ENCODE measurements around the gene SBNO2.

- TF ChIP-seq, protein P1, sequence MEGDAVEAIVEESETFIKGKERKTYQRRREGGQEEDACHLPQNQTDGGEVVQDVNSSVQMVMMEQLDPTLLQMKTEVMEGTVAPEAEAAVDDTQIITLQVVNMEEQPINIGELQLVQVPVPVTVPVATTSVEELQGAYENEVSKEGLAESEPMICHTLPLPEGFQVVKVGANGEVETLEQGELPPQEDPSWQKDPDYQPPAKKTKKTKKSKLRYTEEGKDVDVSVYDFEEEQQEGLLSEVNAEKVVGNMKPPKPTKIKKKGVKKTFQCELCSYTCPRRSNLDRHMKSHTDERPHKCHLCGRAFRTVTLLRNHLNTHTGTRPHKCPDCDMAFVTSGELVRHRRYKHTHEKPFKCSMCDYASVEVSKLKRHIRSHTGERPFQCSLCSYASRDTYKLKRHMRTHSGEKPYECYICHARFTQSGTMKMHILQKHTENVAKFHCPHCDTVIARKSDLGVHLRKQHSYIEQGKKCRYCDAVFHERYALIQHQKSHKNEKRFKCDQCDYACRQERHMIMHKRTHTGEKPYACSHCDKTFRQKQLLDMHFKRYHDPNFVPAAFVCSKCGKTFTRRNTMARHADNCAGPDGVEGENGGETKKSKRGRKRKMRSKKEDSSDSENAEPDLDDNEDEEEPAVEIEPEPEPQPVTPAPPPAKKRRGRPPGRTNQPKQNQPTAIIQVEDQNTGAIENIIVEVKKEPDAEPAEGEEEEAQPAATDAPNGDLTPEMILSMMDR (IDR thresholded peaks at IDR 0.05) = no peak
- no peak for TF ChIP-seq EZH2 (IDR thresholded peaks at IDR 0.05; ENCODE audit: borderline replicate concordance, insufficient read depth, low read depth, low read length, poor library complexity, severe bottlenecking)
Measured at GRCh38 chr19:1107661-1108261, 66.3 kb downstream of the SBNO2 start.
